ENCODE measurements around the gene TMF1.

DNA sequence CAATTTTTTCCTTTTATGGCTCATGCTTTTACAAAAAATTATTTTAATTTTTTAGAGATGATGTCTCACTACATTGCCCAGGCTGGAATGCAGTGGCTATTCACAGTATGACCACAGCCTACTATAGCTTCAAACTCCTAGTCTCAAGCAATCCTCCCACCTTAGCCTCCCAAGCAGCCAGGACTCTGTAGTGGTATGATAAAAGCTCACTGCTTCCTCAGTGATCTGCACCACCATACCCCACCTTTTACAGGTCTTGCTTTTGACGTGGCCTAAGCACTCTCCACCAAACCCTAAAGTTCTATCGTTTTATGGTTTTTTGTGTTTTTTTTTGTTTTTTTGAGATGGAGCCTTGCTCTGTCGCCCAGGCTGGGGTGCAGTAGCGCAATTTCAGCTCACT lies 14.0 kb upstream of the TMF1 start:
- TF ChIP-seq CTCF (conservative IDR thresholded peaks at IDR 0.05 in 1 of 2, IDR thresholded peaks at IDR 0.05 in 1 of 2; ENCODE audit: extremely low read depth in 1 of 2, insufficient read depth in 1 of 2, low read depth in 1 of 2, low read length in 2 of 2) = no peak
- TF ChIP-seq EZH2 (IDR thresholded peaks at IDR 0.05; ENCODE audit: borderline replicate concordance, low read length) = no peak

Data from mammary epithelial cell (primary cell).